KMS-11 (cell line): ENCODE results near the gene TBC1D23.

Source experiments
- H2AFZ ChIP-seq: fragments of 200-600 bp; sonication (generic); 2 replicates; pipeline ENCODE4 v1.6.1; 2016; ENCODE audit warnings: antibody characterized with exemption, mixed run types, low read depth
- H3K27ac ChIP-seq: fragments of 200-600 bp; sonication (generic); 2 replicates; pipeline ENCODE4 v1.6.1; 2016; ENCODE audit warnings: mild to moderate bottlenecking, mixed run types
- H3K27me3 ChIP-seq: fragments of 200-600 bp; sonication (generic); 2 replicates; pipeline ENCODE4 v1.6.1; 2017; ENCODE audit warnings: mild to moderate bottlenecking, low read depth, mixed run types, moderate library complexity; ENCODE audit not compliant: insufficient read depth
- H3K36me3 ChIP-seq: fragments of 200-600 bp; sonication (generic); 2 replicates; pipeline ENCODE4 v1.6.1; 2017; ENCODE audit warnings: mild to moderate bottlenecking, mixed run types; ENCODE audit not compliant: insufficient read depth
- H3K4me1 ChIP-seq: fragments of 200-600 bp; sonication (generic); 2 replicates; pipeline ENCODE4 v1.6.1; 2016; ENCODE audit warnings: mild to moderate bottlenecking, low read depth, mixed run types; ENCODE audit not compliant: poor library complexity, severe bottlenecking
- H3K4me2 ChIP-seq: fragments of 200-600 bp; sonication (generic); 2 replicates; pipeline ENCODE4 v1.7.0; 2016; ENCODE audit warnings: mild to moderate bottlenecking, mixed run types
- H3K4me3 ChIP-seq: fragments of 200-600 bp; sonication (generic); IDR thresholded peaks from 2 replicates; pipeline ENCODE4 v1.6.1; 2017; ENCODE audit warnings: low read depth, low read length, mixed read lengths; ENCODE audit not compliant: insufficient read depth
- H3K79me2 ChIP-seq: fragments of 200-600 bp; sonication (generic); 2 replicates; pipeline ENCODE4 v1.6.1; 2016; ENCODE audit warnings: low read depth, mixed run types; ENCODE audit not compliant: insufficient read depth
- H3K9ac ChIP-seq: fragments of 200-600 bp; sonication (generic); 2 replicates; pipeline ENCODE4 v1.6.1; 2016; ENCODE audit warnings: mild to moderate bottlenecking, mixed run types
- H4K20me1 ChIP-seq: fragments of 200-600 bp; sonication (generic); 2 replicates; pipeline ENCODE4 v1.6.1; 2016; ENCODE audit warnings: mild to moderate bottlenecking, mixed run types; ENCODE audit not compliant: insufficient read depth
- CTCF ChIP-seq: fragments of 200-600 bp; sonication (generic); conservative IDR thresholded peaks from 2 replicates; pipeline ENCODE4 v1.6.1; 2017; ENCODE audit warnings: low read depth, mild to moderate bottlenecking, antibody characterized with exemption, low read length, moderate library complexity, mixed read lengths

TBC1D23 gene

GRCh38 chr3:100368441-100368840, 107.6 kb downstream of the TBC1D23 start:
- H2AFZ ChIP-seq: no peak overlapping the region
- H3K27ac ChIP-seq: no peak overlapping the region
- H3K4me2 ChIP-seq: no peak overlapping the region
- H3K4me1 ChIP-seq: no peaks in the 10 kb centered on the region
- no peaks in the 10 kb centered on the region for H3K27me3 ChIP-seq
- no peaks in the 10 kb centered on the region for H3K36me3 ChIP-seq
- H4K20me1 ChIP-seq: no peaks in the 10 kb centered on the region
- H3K9ac ChIP-seq: no peak overlapping the region
- no peak for TF ChIP-seq CTCF
- H3K79me2 ChIP-seq: no peaks in the 10 kb centered on the region
- H3K4me3 ChIP-seq: no peak overlapping the region

GRCh38 chr3:100370756-100371155, 110.0 kb downstream of the TBC1D23 start:
- Histone ChIP-seq H4K20me1 (no peaks in the 10 kb centered on the region), H3K9ac (no peak overlapping the region), H3K4me1 (no peaks in the 10 kb centered on the region), H2AFZ (no peak overlapping the region), H3K79me2 (no peaks in the 10 kb centered on the region), H3K4me2 (no peak overlapping the region), H3K36me3 (no peaks in the 10 kb centered on the region), H3K27ac (no peak overlapping the region), H3K4me3 (no peak overlapping the region), H3K27me3 (no peaks in the 10 kb centered on the region)
- no peak for TF ChIP-seq CTCF

- no peaks in the 10 kb centered on the region; the same call in 1 of the 2 replicates for H3K36me3 ChIP-seq
- H3K4me3 ChIP-seq: no peak overlapping the region
- H3K4me2 ChIP-seq: no peak overlapping the region
- no peak overlapping the region for H2AFZ ChIP-seq
- H3K4me1 ChIP-seq: no peaks in the 10 kb centered on the region
- H4K20me1 ChIP-seq: no peaks in the 10 kb centered on the region
- H3K79me2 ChIP-seq: no peaks in the 10 kb centered on the region
- no peak for TF ChIP-seq CTCF
- H3K9ac ChIP-seq: no peak overlapping the region
- H3K27me3 ChIP-seq: no peaks in the 10 kb centered on the region
- H3K27ac ChIP-seq: no peak overlapping the region
Measured at GRCh38 chr3:100374521-100374920, 113.7 kb downstream of the TBC1D23 start.
